Erythroblast (primary cell): Measurements from ENCODE around the gene EXPH5.
A peak's percentile ranks its signal among the peaks of the same experiment; 100 is the strongest.

Source experiments
- DNase-seq, 2 experiments: peaks; one replicate each; lab custom pipeline; 2025; lab: John Stamatoyannopoulos, UW
- GATA1 ChIP-seq: IDR thresholded peaks from 2 replicates; pipeline ENCODE4 v1.6.1; 2011; ENCODE audit warnings: low read depth, mild to moderate bottlenecking, control low read depth, low read length, moderate library complexity
- POLR2A ChIP-seq: IDR thresholded peaks from 2 replicates; pipeline ENCODE4 v1.6.1; 2011; ENCODE audit warnings: mild to moderate bottlenecking, low read length

The EXPH5 gene

DNA sequence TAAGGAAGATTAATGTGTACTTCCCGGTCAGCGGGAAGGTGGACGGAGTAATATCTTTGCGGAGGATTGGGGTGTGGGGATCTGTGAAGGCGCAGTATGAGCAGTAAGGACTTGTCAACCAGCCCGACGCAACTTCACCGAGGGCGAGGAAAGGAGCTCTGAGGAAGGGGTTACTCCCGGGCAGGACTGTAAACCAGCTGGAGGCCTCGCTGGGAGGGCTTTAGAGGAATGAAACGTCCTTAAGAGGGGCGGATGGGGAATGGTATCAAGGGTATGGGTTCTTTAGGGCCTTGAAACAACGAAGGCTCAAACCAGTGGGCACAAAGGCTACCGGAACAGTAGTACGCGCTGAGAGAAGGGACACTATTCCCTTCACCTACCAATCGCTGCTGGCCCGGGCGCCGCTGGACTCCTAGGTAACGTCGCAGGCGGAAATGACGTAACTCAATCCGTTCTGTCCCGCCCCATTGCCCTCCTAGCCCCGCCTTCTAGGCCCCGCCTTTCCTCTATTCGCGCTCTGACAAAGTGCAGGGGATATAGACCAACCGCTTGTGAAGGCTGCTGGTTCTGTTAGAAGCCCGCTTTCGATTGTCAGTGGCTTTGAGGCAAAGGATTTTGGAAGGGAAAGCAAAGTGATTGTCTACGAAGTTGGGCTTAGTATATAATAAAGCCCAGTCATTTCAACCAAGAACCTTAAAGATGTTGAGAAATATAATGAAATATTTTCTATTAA is 126.3 kb downstream of the EXPH5 start, which contains the start of gene C11orf65:
Gene C11orf65, minus strand, starts transcription at position 439 of the 733 bp plus-strand sequence. CDS start 5,970 bp downstream, outside the sequence.
- DNase-seq, result peak; percentile 98 to 99
- TF ChIP-seq POLR2A (peak; percentile 100), GATA1 (no peak)

DNA sequence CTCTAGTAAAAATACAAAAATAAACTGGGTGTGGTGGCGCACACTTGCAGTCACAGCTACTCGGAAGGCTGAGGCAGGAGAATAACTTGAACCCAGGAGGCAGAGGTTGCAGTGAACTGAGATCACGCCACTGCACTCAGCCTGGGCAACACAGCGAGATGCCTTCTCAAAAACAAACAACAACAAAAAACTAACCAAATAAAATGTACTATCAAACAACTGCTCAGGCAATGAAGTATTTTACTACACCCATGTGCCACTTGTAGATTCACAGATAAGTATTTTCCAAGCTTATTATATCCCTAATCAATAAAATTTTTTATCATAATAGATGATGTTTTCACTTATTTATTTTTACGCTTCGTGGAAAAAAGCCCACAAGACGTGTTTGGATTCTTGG is 127.2 kb downstream of the EXPH5 start:
- TF ChIP-seq POLR2A (no peak), GATA1 (no peak)
- peak; percentile 51 to 71 for DNase-seq
